ENCODE data around the gene BRD1. TPM values are rescaled to one million over a fixed set of nuclear protein-coding genes. Genes with fewer than 3 reads are reported as not detected.

The BRD1 gene
- total RNA-seq, 4 donors from 2014 or later, result 69.3 to 116 (median 81.1) TPM

GRCh38 chr22:49869086-49869830, 41.6 kb upstream of the BRD1 start:
- no peaks in the 10 kb centered on the region for H3K4me1 ChIP-seq
- no peak for DNase-seq (ENCODE audit: low spot score in 2 of 2)

GRCh38 chr22:49867303-49868265, 39.9 kb upstream of the BRD1 start:
- peaks cover 22% of the 10 kb centered on the region for H3K9me3 ChIP-seq
- WGBS, result 98% methylated on average over 18 of the region's 18 CpGs
- H3K4me1 ChIP-seq, result no peaks in the 10 kb centered on the region
- no peak for DNase-seq (ENCODE audit: low spot score in 2 of 2)
- H3K27ac ChIP-seq, result no peak overlapping the region
- H3K27me3 ChIP-seq, result no peaks in the 10 kb centered on the region
- TF ChIP-seq EP300 (IDR thresholded peaks at IDR 0.05), result no peak
- TF ChIP-seq POLR2AphosphoS5 (IDR thresholded peaks at IDR 0.05), result no peak
- TF ChIP-seq CTCF (IDR thresholded peaks at IDR 0.05), result no peak
- TF ChIP-seq POLR2A (IDR thresholded peaks at IDR 0.05), result no peak
- peaks cover 6% of the 10 kb centered on the region for H3K36me3 ChIP-seq
- H3K4me3 ChIP-seq, result no peak overlapping the region

More at GRCh38 chr22:49869086-49869830, 41.6 kb upstream of the BRD1 start:
- H3K4me3 ChIP-seq, result no peak overlapping the region
- H3K27me3 ChIP-seq, result no peaks in the 10 kb centered on the region
- WGBS, result 87% methylated on average over 17 of the region's 17 CpGs
- H3K36me3 ChIP-seq, result peaks cover 6% of the 10 kb centered on the region
- H3K9me3 ChIP-seq, result peaks cover 22% of the 10 kb centered on the region
- TF ChIP-seq EP300 (IDR thresholded peaks at IDR 0.05), result no peak
- no peak for TF ChIP-seq POLR2A (IDR thresholded peaks at IDR 0.05)
- no peak for TF ChIP-seq CTCF (IDR thresholded peaks at IDR 0.05)
- TF ChIP-seq POLR2AphosphoS5 (IDR thresholded peaks at IDR 0.05), result no peak
- H3K27ac ChIP-seq, result no peak overlapping the region

GRCh38 chr22:49866646-49867045, 39.0 kb upstream of the BRD1 start:
- H3K27ac ChIP-seq, result no peak overlapping the region
- peaks cover 6% of the 10 kb centered on the region for H3K36me3 ChIP-seq
- no peaks in the 10 kb centered on the region for H3K4me1 ChIP-seq
- 90% methylated on average over 8 of the region's 8 CpGs for WGBS
- TF ChIP-seq POLR2A (IDR thresholded peaks at IDR 0.05), result no peak
- TF ChIP-seq EP300 (IDR thresholded peaks at IDR 0.05), result no peak
- no peak for TF ChIP-seq CTCF (IDR thresholded peaks at IDR 0.05)
- TF ChIP-seq POLR2AphosphoS5 (IDR thresholded peaks at IDR 0.05), result no peak
- peaks cover 22% of the 10 kb centered on the region for H3K9me3 ChIP-seq
- no peak for DNase-seq (ENCODE audit: low spot score in 2 of 2)
- no peak overlapping the region for H3K4me3 ChIP-seq
- no peaks in the 10 kb centered on the region for H3K27me3 ChIP-seq

- Histone ChIP-seq H3K27me3 (no peaks in the 10 kb centered on the region), H3K27ac (no peak overlapping the region), H3K9me3 (peaks cover 22% of the 10 kb centered on the region), H3K4me3 (no peak overlapping the region), H3K36me3 (peaks cover 6% of the 10 kb centered on the region), H3K4me1 (no peaks in the 10 kb centered on the region)
- WGBS, result 42% methylated on average over 2 of the region's 2 CpGs
- TF ChIP-seq EP300 (IDR thresholded peaks at IDR 0.05) (no peak), POLR2AphosphoS5 (IDR thresholded peaks at IDR 0.05) (no peak), POLR2A (IDR thresholded peaks at IDR 0.05) (no peak), CTCF (IDR thresholded peaks at IDR 0.05) (no peak)
- DNase-seq (ENCODE audit: low spot score in 2 of 2), result no peak
Observed at GRCh38 chr22:49866134-49866533, 38.5 kb upstream of the BRD1 start.

GRCh38 chr22:49865156-49865555, 37.5 kb upstream of the BRD1 start:
- DNase-seq (ENCODE audit: low spot score in 2 of 2), result no peak
- 94% methylated on average over 17 of the region's 17 CpGs for WGBS
- TF ChIP-seq CTCF (IDR thresholded peaks at IDR 0.05) (no peak), POLR2AphosphoS5 (IDR thresholded peaks at IDR 0.05) (no peak), POLR2A (IDR thresholded peaks at IDR 0.05) (no peak), EP300 (IDR thresholded peaks at IDR 0.05) (no peak)
- no peaks in the 10 kb centered on the region for H3K27me3 ChIP-seq
- H3K9me3 ChIP-seq, result peaks cover 22% of the 10 kb centered on the region
- no peak overlapping the region for H3K4me3 ChIP-seq
- H3K27ac ChIP-seq, result no peak overlapping the region
- peaks cover 6% of the 10 kb centered on the region for H3K36me3 ChIP-seq
- H3K4me1 ChIP-seq, result no peaks in the 10 kb centered on the region

Measured in suprapubic skin (tissue), 4 donors.